Panc1 (cell line): Measurements from ENCODE around the gene CLDN2.

ENCODE experiments used
- CTCF ChIP-seq: fragments of 450-650 bp; IDR thresholded peaks from 2 replicates; pipeline ENCODE4 v1.5.1; 2017; ENCODE audit warnings: mild to moderate bottlenecking
- POLR2AphosphoS5 ChIP-seq: IDR thresholded peaks from 2 replicates; pipeline ENCODE4 v1.6.1; 2012; ENCODE audit warnings: mild to moderate bottlenecking, low read depth, low read length, moderate library complexity
- TF ChIP-seq, protein P1 (sequence below), 2 experiments: IDR thresholded peaks; 2 replicates each; pipeline ENCODE4 v1.6.1; 2011 to 2012; ENCODE audit warnings: low read depth in 2 of 2, control low read depth in 1 of 2, low read length in 1 of 2, mild to moderate bottlenecking in 1 of 2, moderate library complexity in 1 of 2; ENCODE audit not compliant: insufficient read depth in 1 of 2

DNA sequence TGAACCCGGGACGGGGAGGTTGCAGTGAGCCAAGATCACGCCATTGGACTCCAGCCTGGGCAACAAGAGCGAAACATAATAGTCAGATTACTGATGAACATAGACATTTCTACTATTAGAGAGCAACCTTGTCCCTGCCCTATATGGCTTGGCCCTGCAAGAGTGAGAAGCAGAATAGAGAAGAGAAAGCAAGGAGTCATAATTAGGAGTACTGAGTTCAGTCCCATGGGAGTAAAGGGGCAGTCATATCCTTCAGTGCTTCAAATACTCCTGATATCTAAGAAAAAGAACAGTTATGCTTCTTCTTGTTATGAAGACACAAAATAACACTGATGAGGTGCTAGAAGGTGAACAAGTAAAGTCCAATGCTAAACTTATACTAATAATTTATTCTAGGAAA, 33.8 kb downstream of the CLDN2 start:
- no peak for TF ChIP-seq CTCF
- TF ChIP-seq, protein P1, sequence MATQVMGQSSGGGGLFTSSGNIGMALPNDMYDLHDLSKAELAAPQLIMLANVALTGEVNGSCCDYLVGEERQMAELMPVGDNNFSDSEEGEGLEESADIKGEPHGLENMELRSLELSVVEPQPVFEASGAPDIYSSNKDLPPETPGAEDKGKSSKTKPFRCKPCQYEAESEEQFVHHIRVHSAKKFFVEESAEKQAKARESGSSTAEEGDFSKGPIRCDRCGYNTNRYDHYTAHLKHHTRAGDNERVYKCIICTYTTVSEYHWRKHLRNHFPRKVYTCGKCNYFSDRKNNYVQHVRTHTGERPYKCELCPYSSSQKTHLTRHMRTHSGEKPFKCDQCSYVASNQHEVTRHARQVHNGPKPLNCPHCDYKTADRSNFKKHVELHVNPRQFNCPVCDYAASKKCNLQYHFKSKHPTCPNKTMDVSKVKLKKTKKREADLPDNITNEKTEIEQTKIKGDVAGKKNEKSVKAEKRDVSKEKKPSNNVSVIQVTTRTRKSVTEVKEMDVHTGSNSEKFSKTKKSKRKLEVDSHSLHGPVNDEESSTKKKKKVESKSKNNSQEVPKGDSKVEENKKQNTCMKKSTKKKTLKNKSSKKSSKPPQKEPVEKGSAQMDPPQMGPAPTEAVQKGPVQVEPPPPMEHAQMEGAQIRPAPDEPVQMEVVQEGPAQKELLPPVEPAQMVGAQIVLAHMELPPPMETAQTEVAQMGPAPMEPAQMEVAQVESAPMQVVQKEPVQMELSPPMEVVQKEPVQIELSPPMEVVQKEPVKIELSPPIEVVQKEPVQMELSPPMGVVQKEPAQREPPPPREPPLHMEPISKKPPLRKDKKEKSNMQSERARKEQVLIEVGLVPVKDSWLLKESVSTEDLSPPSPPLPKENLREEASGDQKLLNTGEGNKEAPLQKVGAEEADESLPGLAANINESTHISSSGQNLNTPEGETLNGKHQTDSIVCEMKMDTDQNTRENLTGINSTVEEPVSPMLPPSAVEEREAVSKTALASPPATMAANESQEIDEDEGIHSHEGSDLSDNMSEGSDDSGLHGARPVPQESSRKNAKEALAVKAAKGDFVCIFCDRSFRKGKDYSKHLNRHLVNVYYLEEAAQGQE (IDR thresholded peaks at IDR 0.05; ENCODE audit: insufficient read depth in 1 of 2, low read depth in 2 of 2, low read length in 1 of 2), result no peak
- no peak for TF ChIP-seq POLR2AphosphoS5
